H1 (cell line): ENCODE results near the gene MAPRE3. TPM values are rescaled to one million over a fixed set of nuclear protein-coding genes. Genes with fewer than 3 reads are reported as not detected.

ENCODE experiments used
- CTCF ChIA-PET: fragments of 300-600 bp; sonication (Branson Sonifier 250); formaldehyde crosslinking; loops from one replicate; lab custom pipeline; 2021; ENCODE audit not compliant: partially characterized antibody; lab: Charles Lee
- POLR2A ChIA-PET: fragments of 300-600 bp; sonication (Branson Sonifier 250); formaldehyde crosslinking; loops from one replicate; lab custom pipeline; 2021; ENCODE audit warnings: inconsistent platforms; ENCODE audit not compliant: partially characterized antibody; lab: Charles Lee
- DNase-seq, 2 experiments: peaks; one replicate each; pipeline versions ENCODE4 v3.0.0 to v3.0.0-alpha.2; 2010 to 2022; ENCODE audit warnings: low spot score in 2 of 2, low read depth in 1 of 2, mixed read lengths in 1 of 2
- FAIRE-seq: peaks from 2 replicates; lab custom pipeline; 2011; peaks lifted over from hg19 to GRCh38; lab: Jason Lieb, UNC
- H2AFZ ChIP-seq: 2 replicates; pipeline ENCODE4 v1.8.1; 2012; ENCODE audit warnings: low read length, inconsistent platforms
- H2AK5ac ChIP-seq: 2 replicates; pipeline ENCODE4 v1.6.1; 2013; ENCODE audit warnings: low read depth, low read length
- H2BK120ac ChIP-seq: replicated peaks from 2 replicates; pipeline ENCODE3; 2013; ENCODE audit warnings: low read depth, low read length, inconsistent platforms
- H2BK12ac ChIP-seq: 2 replicates; pipeline ENCODE4 v1.6.1; 2013; ENCODE audit warnings: low read depth, low read length
- H2BK15ac ChIP-seq: 2 replicates; pipeline ENCODE4 v1.6.1; 2013; ENCODE audit warnings: low read length
- H2BK20ac ChIP-seq: 2 replicates; pipeline ENCODE4 v1.6.1; 2013; ENCODE audit warnings: low read length
- H2BK5ac ChIP-seq: 2 replicates; pipeline ENCODE4 v1.6.1; 2013; ENCODE audit warnings: low read depth, low read length
- H3K14ac ChIP-seq: 2 replicates; pipeline ENCODE4 v1.6.1; 2013; ENCODE audit warnings: inconsistent platforms; ENCODE audit not compliant: insufficient read length
- H3K18ac ChIP-seq: 2 replicates; pipeline ENCODE4 v1.6.1; 2013; ENCODE audit warnings: low read length; ENCODE audit errors: extremely low read depth
- H3K23ac ChIP-seq: 2 replicates; pipeline ENCODE4 v1.6.1; 2013; ENCODE audit warnings: inconsistent platforms; ENCODE audit not compliant: insufficient read length
- H3K23me2 ChIP-seq: 2 replicates; pipeline ENCODE4 v1.6.1; 2013; ENCODE audit warnings: low read depth, low read length
- H3K27ac ChIP-seq: 2 replicates; pipeline ENCODE4 v1.6.1; 2011; ENCODE audit warnings: low read depth, low read length, inconsistent platforms
- H3K27me3 ChIP-seq, 4 experiments: replicated peaks in 1 of 4; 1 replicate in 1 of 4; 2 replicates in 3 of 4; pipeline versions ENCODE4 v1.6.1 to v1.8.1; 2011 to 2013; ENCODE audit warnings: low read length in 3 of 4, mild to moderate bottlenecking in 3 of 4, inconsistent platforms in 2 of 4, mixed read lengths in 2 of 4, moderate library complexity in 1 of 4; ENCODE audit not compliant: control insufficient read depth in 3 of 4, insufficient read depth in 3 of 4; ENCODE audit errors: extremely low read depth in 1 of 4
- H3K36me3 ChIP-seq, 4 experiments: 2 replicates each; pipeline versions ENCODE4 v1.6.1 to v1.8.1; 2011 to 2013; ENCODE audit warnings: mild to moderate bottlenecking in 4 of 4, low read length in 3 of 4, moderate library complexity in 2 of 4, control low read depth in 1 of 4, inconsistent platforms in 1 of 4; ENCODE audit not compliant: insufficient read depth in 4 of 4, control insufficient read depth in 2 of 4
- H3K4ac ChIP-seq: replicated peaks from 2 replicates; pipeline ENCODE3; 2013; ENCODE audit warnings: low read length, low read depth, mixed read lengths, inconsistent platforms; ENCODE audit not compliant: insufficient read length
- H3K4me1 ChIP-seq, 4 experiments: replicated peaks in 1 of 4; 1 replicate in 1 of 4; 2 replicates in 3 of 4; pipeline versions ENCODE4 v1.6.1 to v1.8.1; 2011 to 2013; ENCODE audit warnings: low read length in 3 of 4, inconsistent platforms in 2 of 4, mixed read lengths in 1 of 4; ENCODE audit not compliant: insufficient read depth in 4 of 4, control insufficient read depth in 3 of 4
- H3K4me2 ChIP-seq, 2 experiments: 2 replicates each; pipeline versions ENCODE4 v1.6.1 to v1.8.1; 2011 to 2013; ENCODE audit warnings: low read depth in 2 of 2, low read length in 2 of 2, control low read depth in 1 of 2, inconsistent platforms in 1 of 2, mild to moderate bottlenecking in 1 of 2; ENCODE audit not compliant: insufficient read depth in 1 of 2
- H3K4me3 ChIP-seq, 4 experiments: fragments of 200-600, 300-600 bp in 1 of 4; sonication (generic), shearing (Covaris generic), sonication (Bioruptor Twin) in 1 of 4; 2 replicates each; pipeline versions ENCODE4 v1.5.1 to v1.8.1; 2011 to 2016; ENCODE audit warnings: low read length in 4 of 4, low read depth in 3 of 4, control low read depth in 2 of 4, inconsistent platforms in 2 of 4, mild to moderate bottlenecking in 2 of 4, mixed read lengths in 1 of 4, moderate library complexity in 1 of 4; ENCODE audit not compliant: insufficient read depth in 2 of 4; ENCODE audit errors: extremely low read depth in 1 of 4
- H3K56ac ChIP-seq: replicated peaks from 2 replicates; pipeline ENCODE3; 2013; ENCODE audit warnings: low read depth, mild to moderate bottlenecking, mixed read lengths, low read length, inconsistent platforms; ENCODE audit not compliant: insufficient read length
- H3K79me1 ChIP-seq: 2 replicates; pipeline ENCODE4 v1.6.1; 2013; ENCODE audit warnings: low read depth, low read length, control low read depth
- H3K79me2 ChIP-seq, 2 experiments: 2 replicates each; pipeline versions ENCODE4 v1.6.1 to v1.8.1; 2012 to 2013; ENCODE audit warnings: low read length in 2 of 2, mild to moderate bottlenecking in 2 of 2, inconsistent platforms in 1 of 2; ENCODE audit not compliant: insufficient read depth in 2 of 2, control insufficient read depth in 1 of 2
- H3K9ac ChIP-seq, 4 experiments: replicated peaks in 1 of 4; 1 replicate in 1 of 4; 2 replicates in 3 of 4; pipeline versions ENCODE4 v1.6.1 to v1.8.1; 2011 to 2013; ENCODE audit warnings: low read depth in 3 of 4, low read length in 3 of 4, control low read depth in 2 of 4, mild to moderate bottlenecking in 2 of 4, moderate library complexity in 2 of 4, inconsistent platforms in 1 of 4; ENCODE audit errors: extremely low read depth in 1 of 4
- H3K9me3 ChIP-seq, 2 experiments: 2 replicates each; pipeline versions ENCODE4 v1.6.1 to v1.8.1; 2012 to 2013; ENCODE audit warnings: mild to moderate bottlenecking in 2 of 2, moderate library complexity in 2 of 2, control low read depth in 1 of 2, inconsistent platforms in 1 of 2, low read depth in 1 of 2, low read length in 1 of 2, mixed read lengths in 1 of 2; ENCODE audit not compliant: insufficient read depth in 2 of 2
- H4K20me1 ChIP-seq, 2 experiments: replicated peaks in 1 of 2; 2 replicates each; pipeline versions ENCODE3 to v1.8.1; 2011 to 2013; ENCODE audit warnings: inconsistent platforms in 2 of 2, low read length in 2 of 2, mild to moderate bottlenecking in 1 of 2; ENCODE audit not compliant: insufficient read depth in 2 of 2, control insufficient read depth in 1 of 2
- H4K5ac ChIP-seq: 2 replicates; pipeline ENCODE4 v1.6.1; 2013; ENCODE audit warnings: low read length, low read depth, mixed read lengths, inconsistent platforms; ENCODE audit not compliant: insufficient read length
- H4K8ac ChIP-seq: 2 replicates; pipeline ENCODE4 v1.8.0; 2013; ENCODE audit warnings: mild to moderate bottlenecking, moderate library complexity, low read length, inconsistent platforms; ENCODE audit not compliant: insufficient read depth; ENCODE audit errors: extremely low read depth
- H4K91ac ChIP-seq: replicated peaks from 2 replicates; pipeline ENCODE3; 2013; ENCODE audit warnings: low read length, mixed read lengths, inconsistent platforms; ENCODE audit not compliant: insufficient read length
- WGBS, 2 experiments: shearing (Covaris generic) in 1 of 2; methylation state at CpG; one replicate each; pipeline versions ENCODE4 v1.1.6 to v1.1.7; 2013 to 2015; ENCODE audit warnings: low lambda C conversion rate in 2 of 2, mixed read lengths in 2 of 2, inconsistent platforms in 1 of 2, low coverage in 1 of 2, missing lambda C conversion rate in 1 of 2; ENCODE audit not compliant: insufficient replicate concordance in 2 of 2, insufficient coverage in 1 of 2, insufficient read length in 1 of 2; ENCODE audit errors: extremely low coverage in 1 of 2, missing lambda C conversion rate in 1 of 2; 5-methylcytosine and 5-hydroxymethylcytosine counted together
- polyA plus RNA-seq, 7 experiments: library from polyadenylated mRNA; depleted of rRNA in 3 of 7; stranded (reverse) in 5 of 7; unstranded in 2 of 7; fragments of >200 nt in 5 of 7; fragments of 200-250 nt in 2 of 7; gene quantifications; 1 replicate in 5 of 7; 2 replicates in 1 of 7; 4 replicates in 1 of 7; pipeline versions ENCODE4 v1.2.1 to v1.2.3, GENCODE V29; 2011 to 2013; ENCODE audit warnings: missing spikeins in 2 of 7, mixed read lengths in 2 of 7
- total RNA-seq: library from RNA; stranded (reverse); fragmentation: NEBNext Ultra II Directional; extraction: Animal tissue kit (Norgen Biotek cat#: 25700); gene quantifications from 2 replicates; pipeline ENCODE4 v1.2.1, GENCODE V29; 2021

Gene MAPRE3
- total and polyA plus RNA-seq, 2 of the 8 experiments (the other 6 are each of a cell fraction or from before 2014, with no cell fraction given) = 4.9 to 6.6 TPM

DNA sequence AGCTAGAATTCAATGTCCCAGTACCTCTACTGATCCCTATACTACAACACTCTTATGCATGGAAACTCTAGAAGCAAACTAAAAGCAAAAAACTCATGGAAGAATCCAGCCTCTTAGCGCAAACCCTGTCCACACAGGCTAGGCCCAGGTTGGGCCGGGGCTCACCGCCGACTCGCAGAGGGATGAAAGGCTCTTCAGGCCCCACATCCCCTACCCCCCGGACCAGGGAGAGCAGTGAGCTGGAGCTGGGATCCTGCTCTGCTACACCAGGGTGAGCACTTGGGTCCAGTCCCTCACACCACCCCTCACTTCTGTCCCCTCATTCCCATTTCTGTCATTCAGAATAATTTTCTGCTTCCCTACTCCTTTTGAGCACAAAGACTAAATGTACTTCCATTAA is 99.0 kb downstream of the MAPRE3 start:
- Histone ChIP-seq H3K9ac (no peak overlapping the region; a peak in 1 of 7 replicates), H2AK5ac (no peak overlapping the region), H3K4ac (no peak overlapping the region), H2BK15ac (no peak overlapping the region), H3K79me1 (peaks cover 12% of the 10 kb centered on the region; the same call in 1 of the 2 replicates), H3K18ac (no peak overlapping the region), H3K4me3 (no peak overlapping the region), H4K8ac (peak overlapping the region; percentile 57; the same call in 1 of the 2 replicates), H3K36me3 (peaks cover 10 to 34% (median 16%) of the 10 kb centered on the region in 4 experiments; a peak in 7 of 8 replicates), H3K56ac (no peak overlapping the region), H3K79me2 (peaks cover 0 to 12% of the 10 kb centered on the region in 2 experiments; a peak in 3 of 4 replicates), H2BK12ac (no peak overlapping the region), H2BK5ac (no peak overlapping the region), H2BK120ac (no peak overlapping the region), H2AFZ (no peak overlapping the region), H3K23ac (no peak overlapping the region), H4K20me1 (peaks cover 3 to 6% of the 10 kb centered on the region in 2 experiments), H3K27ac (no peak overlapping the region), H3K14ac (no peak overlapping the region), H3K4me1 (peaks cover 0 to 7% (median 4%) of the 10 kb centered on the region in 4 experiments; a peak in 5 of 7 replicates), H4K5ac (no peak overlapping the region), H3K23me2 (peaks cover 12% of the 10 kb centered on the region; the same call in 1 of the 2 replicates), H2BK20ac (no peak overlapping the region), H3K9me3 (no peaks in the 10 kb centered on the region), H3K27me3 (no peaks in the 10 kb centered on the region), H4K91ac (no peak overlapping the region), H3K4me2 (no peak overlapping the region)
- DNase-seq (no peak), FAIRE-seq (no peak)
- ChIA-PET POLR2A (interaction anchor here (0.5 to 18.5 kb wide), 3 partner anchors 13 to 124 kb away, joined by 3 to 441 read pairs (median 5); partner anchors contain the start of gene AGBL5), CTCF (interaction anchor here (1.5 kb wide), 2 partner anchors 12 to 14 kb away, joined by 4 to 5 read pairs; no protein-coding TSS in a partner anchor)
- 96% methylated on average over 6 of the region's 6 CpGs; no CpG with 5 or more reads in 1 of the 2 experiments for WGBS, 2 experiments
